Measurements from ENCODE around the gene NSMF.

The NSMF gene

DNA sequence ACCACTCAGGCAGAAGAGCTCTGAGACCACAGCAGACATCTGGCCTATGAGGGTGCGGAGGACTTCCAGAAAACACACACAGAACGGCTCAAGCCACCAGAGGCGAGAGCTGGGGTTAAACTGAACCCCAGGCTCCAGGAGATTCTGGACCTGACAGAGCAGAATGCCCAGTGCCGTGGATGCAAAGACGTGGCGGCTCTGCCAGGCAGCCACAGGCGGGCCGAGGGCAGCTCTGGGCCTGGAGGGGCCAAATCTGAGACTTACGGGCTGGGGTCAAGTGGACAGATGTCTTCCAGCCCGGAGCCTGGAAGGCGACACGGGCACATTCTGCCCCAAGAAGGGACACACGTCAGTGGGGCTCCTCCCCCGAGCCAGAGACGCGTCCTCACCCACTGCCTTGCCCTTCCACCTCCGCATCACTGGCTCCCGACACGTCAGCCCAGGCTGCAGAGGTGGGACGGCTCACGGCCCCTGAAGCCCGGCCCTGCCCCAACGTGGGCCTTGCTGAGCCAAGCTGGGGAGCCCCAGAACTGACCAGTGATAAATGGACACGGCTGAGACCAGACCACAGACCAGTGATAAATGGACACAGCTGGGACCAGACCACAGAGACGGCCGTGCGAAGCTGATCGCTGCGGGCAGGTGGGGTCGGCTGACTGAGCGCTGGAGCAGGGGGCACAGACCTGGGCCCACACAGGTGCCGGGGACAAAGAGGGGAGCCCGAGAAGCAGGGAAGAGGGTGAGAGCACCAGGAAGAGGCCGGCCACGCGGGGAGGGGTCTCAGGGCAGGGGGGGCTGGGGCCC, 40.9 kb upstream of the NSMF start:
- Histone ChIP-seq H2AFZ (ENCODE audit: low read depth) (no peak overlapping the region), H3K27me3 (ENCODE audit: insufficient read depth, low read depth) (no peaks in the 10 kb centered on the region), H3K27ac (no peak overlapping the region), H3K4me2 (no peak overlapping the region), H3K4me3 (IDR thresholded peaks at IDR 0.05; ENCODE audit: insufficient read depth, low read depth, low read length) (no peak overlapping the region), H3K9ac (no peak overlapping the region), H4K20me1 (ENCODE audit: insufficient read depth) (no peaks in the 10 kb centered on the region), H3K36me3 (ENCODE audit: insufficient read depth) (no peaks in the 10 kb centered on the region), H3K4me1 (ENCODE audit: low read depth, poor library complexity, severe bottlenecking) (no peaks in the 10 kb centered on the region), H3K79me2 (ENCODE audit: insufficient read depth, low read depth) (no peaks in the 10 kb centered on the region)
- TF ChIP-seq CTCF (conservative IDR thresholded peaks at IDR 0.05; ENCODE audit: low read depth, low read length), result no peak

DNA sequence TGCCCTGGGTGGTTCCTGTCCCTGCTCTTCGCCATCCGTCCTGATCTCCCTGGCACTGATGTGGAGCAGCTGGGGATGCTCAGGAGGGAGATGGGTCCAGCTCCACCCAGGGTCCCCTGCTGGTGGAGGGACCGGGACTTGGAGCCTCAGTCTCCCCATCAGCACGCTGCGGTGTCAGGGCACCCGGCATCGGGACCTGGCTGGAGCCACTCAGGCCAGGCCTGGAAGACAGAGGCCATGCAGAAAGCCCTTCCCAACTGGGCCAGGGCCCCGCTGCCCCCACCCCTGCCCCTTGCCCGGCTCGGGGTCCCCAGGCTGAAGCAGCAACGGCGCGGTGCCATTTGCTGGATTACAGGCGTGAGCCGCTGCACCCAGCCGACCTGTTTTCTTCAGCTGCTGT, 40.3 kb upstream of the NSMF start:
- Histone ChIP-seq H3K27ac (no peak overlapping the region), H2AFZ (ENCODE audit: low read depth) (no peak overlapping the region), H3K36me3 (ENCODE audit: insufficient read depth) (no peaks in the 10 kb centered on the region), H3K4me2 (no peak overlapping the region), H4K20me1 (ENCODE audit: insufficient read depth) (no peaks in the 10 kb centered on the region), H3K27me3 (ENCODE audit: insufficient read depth, low read depth) (no peaks in the 10 kb centered on the region), H3K9ac (no peak overlapping the region), H3K4me3 (IDR thresholded peaks at IDR 0.05; ENCODE audit: insufficient read depth, low read depth, low read length) (no peak overlapping the region), H3K4me1 (ENCODE audit: low read depth, poor library complexity, severe bottlenecking) (no peaks in the 10 kb centered on the region), H3K79me2 (ENCODE audit: insufficient read depth, low read depth) (no peaks in the 10 kb centered on the region)
- TF ChIP-seq CTCF (conservative IDR thresholded peaks at IDR 0.05; ENCODE audit: low read depth, low read length), result no peak

GRCh38 chr9:137498720-137499150, 39.6 kb upstream of the NSMF start:
- Histone ChIP-seq H3K36me3 (ENCODE audit: insufficient read depth) (no peaks in the 10 kb centered on the region), H4K20me1 (ENCODE audit: insufficient read depth) (no peaks in the 10 kb centered on the region), H3K4me2 (no peak overlapping the region), H3K27me3 (ENCODE audit: insufficient read depth, low read depth) (no peaks in the 10 kb centered on the region), H3K79me2 (ENCODE audit: insufficient read depth, low read depth) (no peaks in the 10 kb centered on the region), H2AFZ (ENCODE audit: low read depth) (no peak overlapping the region), H3K4me1 (ENCODE audit: low read depth, poor library complexity, severe bottlenecking) (no peaks in the 10 kb centered on the region), H3K4me3 (IDR thresholded peaks at IDR 0.05; ENCODE audit: insufficient read depth, low read depth, low read length) (no peak overlapping the region), H3K9ac (no peak overlapping the region), H3K27ac (no peak overlapping the region)
- no peak for TF ChIP-seq CTCF (conservative IDR thresholded peaks at IDR 0.05; ENCODE audit: low read depth, low read length)

DNA sequence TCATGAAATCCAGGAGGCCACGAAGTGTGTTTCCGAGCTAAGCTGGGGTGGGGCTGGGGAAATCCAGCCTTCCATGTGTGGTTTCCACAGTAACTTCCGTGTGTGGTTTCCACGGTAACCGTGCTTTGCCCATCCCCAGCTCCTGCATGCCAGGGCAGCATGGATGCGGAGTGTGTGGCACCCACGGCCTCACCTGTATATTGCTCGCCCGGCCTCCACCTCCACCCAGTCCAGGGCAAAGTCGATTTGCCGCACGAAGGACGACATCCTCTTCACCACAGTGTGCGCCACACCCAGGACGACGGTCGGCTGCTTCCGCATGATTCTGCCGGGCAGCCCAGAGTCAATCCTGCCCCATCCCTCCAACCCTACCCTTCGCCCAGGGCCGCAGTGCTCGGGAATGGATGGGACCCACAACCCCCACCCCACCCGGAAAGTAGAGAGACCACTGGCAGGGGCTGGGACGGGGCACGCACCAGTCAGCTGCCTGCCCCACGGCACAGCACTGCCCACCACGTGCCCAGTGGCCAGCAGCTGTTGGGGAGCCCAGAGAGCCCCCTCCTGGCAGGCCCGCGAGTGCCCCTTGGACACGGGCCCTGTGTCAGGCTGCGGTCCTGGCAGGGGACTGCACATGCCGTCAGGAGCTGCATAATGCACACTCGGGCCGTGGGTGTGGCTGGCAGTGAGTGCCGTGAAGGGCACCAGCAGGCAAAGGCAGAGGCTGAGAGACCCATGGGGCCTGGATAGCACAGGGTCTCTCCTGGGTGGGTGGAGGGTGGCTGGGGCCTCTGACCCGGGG, 39.0 kb upstream of the NSMF start:
- H3K27ac ChIP-seq, result no peak overlapping the region
- H3K79me2 ChIP-seq (ENCODE audit: insufficient read depth, low read depth), result no peaks in the 10 kb centered on the region
- no peak overlapping the region for H3K9ac ChIP-seq
- H4K20me1 ChIP-seq (ENCODE audit: insufficient read depth), result no peaks in the 10 kb centered on the region
- no peak for TF ChIP-seq CTCF (conservative IDR thresholded peaks at IDR 0.05; ENCODE audit: low read depth, low read length)
- no peaks in the 10 kb centered on the region for H3K36me3 ChIP-seq (ENCODE audit: insufficient read depth)
- no peaks in the 10 kb centered on the region for H3K27me3 ChIP-seq (ENCODE audit: insufficient read depth, low read depth)
- H3K4me2 ChIP-seq, result no peak overlapping the region
- H3K4me3 ChIP-seq (IDR thresholded peaks at IDR 0.05; ENCODE audit: insufficient read depth, low read depth, low read length), result no peak overlapping the region
- H2AFZ ChIP-seq (ENCODE audit: low read depth), result no peak overlapping the region
- peaks cover 4% of the 10 kb centered on the region for H3K4me1 ChIP-seq (ENCODE audit: low read depth, poor library complexity, severe bottlenecking)

Measured in KMS-11 (cell line).